GM21619 (cell line): ENCODE results near the gene LRRC8C.

Experiments used
- ATAC-seq: cut with Tn5 transposase; IDR thresholded peaks from one replicate; pipeline ENCODE4 v1.9.1; 2021; ENCODE audit not compliant: unreplicated experiment

LRRC8C gene

GRCh38 chr1:89633248-89633799, 404 bp downstream of the LRRC8C start:
- peak; percentile 45 for ATAC-seq

- ATAC-seq, result no peak
These were observed 1.1 kb downstream of the LRRC8C start for GRCh38 chr1:89633800-89634625.

GRCh38 chr1:89635825-89636815, 3.2 kb downstream of the LRRC8C start:
- no peak for ATAC-seq

DNA sequence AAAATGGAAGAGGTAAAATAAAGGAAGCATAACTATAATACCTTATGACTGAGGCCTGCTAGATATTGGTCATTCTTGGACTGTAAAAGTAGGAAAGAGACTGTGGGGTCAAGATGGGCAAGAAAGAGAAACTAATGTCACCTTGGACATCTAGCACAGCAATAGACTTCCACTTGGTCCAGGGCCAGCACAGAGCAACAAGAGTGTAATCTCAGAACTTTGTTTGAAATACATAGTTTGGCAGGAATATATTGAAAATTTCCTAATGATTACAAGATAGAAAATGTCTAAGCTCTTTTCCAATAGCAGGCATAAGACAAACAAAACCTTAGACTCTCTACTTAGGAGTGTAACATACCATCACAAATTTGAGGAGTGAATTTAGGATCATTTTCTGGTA, 4.6 kb downstream of the LRRC8C start:
- ATAC-seq, result no peak

DNA sequence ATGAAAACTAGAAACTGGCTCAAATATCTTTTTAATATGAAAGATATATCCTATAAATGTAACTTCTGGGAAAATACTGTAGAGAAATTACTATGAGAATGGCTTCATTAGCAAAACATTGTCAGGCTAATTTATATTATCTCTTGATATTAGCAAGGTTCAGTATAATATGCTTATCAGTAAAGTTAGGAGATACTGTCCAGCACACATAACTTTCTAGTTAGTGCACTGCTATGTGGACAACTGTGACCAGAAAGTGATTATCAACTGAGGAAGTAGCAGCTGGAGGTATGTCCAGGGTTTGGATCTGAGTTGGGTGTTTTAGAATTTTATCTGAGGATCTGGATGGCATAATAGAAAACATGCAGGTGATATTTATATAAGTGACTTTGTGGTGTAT, 7.5 kb downstream of the LRRC8C start:
- no peak for ATAC-seq

DNA sequence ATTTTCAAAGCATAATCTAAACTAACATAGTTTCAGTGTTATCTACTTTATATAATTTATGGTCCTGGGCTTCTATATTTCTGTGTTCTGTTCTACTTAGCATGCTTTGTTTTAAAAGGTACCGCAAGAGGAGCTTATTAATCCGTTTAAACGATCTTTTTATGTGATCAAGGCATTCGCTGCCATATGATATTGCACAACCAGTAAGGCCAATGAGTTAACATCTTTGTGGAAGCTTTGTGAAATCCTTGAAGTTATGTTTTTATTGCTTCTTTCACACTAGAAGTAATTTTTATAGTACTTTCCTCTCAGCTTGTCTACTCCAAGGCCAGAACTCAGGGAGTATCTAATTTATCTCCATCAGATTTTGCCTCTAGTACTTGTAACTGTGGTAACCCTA, 8.9 kb downstream of the LRRC8C start:
- ATAC-seq, result no peak

DNA sequence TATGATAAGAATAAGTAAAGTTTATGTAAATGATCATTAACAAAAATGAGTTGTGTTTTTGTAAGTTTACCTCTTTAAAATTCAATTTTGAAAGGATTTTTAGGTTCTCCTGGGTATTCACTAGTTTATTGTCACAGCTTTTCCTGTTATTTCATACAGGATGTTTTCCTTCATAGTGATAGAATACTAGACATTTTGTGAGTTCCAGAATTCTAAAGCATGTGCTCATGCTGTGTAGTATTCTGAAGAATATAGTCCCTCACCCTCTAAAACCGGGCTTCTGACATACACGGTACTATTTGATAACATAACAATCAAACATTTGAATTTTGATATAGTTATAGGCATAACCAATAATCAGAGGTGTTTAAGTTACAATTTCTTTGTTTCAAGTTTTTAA, 10.7 kb downstream of the LRRC8C start:
- no peak for ATAC-seq

DNA sequence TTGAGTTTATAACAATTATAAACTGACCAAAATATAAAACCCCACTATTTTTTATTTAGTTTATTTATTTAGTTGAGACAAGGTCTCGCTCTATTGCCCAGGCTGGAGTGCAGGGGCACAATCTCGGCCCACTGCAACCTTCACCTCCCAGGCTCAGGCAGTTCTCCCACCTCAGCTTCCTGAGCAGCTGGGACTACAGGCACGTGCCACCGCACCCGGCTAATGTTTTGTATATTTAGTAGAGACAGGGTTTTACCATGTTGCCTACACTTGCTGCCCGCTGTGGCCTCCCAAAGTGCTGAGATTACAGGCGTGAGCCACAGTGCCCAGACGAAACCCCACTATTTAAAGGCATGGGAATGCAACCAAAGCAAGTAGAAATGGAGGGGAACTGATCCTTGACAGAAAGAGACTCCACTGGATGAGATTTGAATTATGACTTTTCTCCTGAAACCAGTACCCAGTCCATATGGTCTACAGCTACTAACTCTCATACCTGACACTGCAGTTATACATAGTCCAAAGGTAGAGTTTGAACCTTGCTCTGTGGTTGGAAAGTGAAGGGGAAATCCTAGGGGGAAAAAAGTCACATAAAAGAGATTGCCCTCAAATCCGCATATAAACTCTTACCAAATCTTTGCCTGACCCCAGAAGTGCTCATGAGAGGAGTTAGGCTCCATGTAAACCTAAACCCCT, 11.3 kb downstream of the LRRC8C start:
- ATAC-seq, result no peak

- no peak for ATAC-seq
These were observed 13.3 kb downstream of the LRRC8C start for GRCh38 chr1:89646259-89646658.

- no peak for ATAC-seq
These were observed 16.9 kb downstream of the LRRC8C start for GRCh38 chr1:89649783-89650182.

GRCh38 chr1:89652373-89652772, 19.5 kb downstream of the LRRC8C start:
- no peak for ATAC-seq

- ATAC-seq, result no peak
These were observed 25.0 kb downstream of the LRRC8C start for GRCh38 chr1:89657886-89658285.

GRCh38 chr1:89659322-89660081, 26.6 kb downstream of the LRRC8C start:
- ATAC-seq, result no peak

- ATAC-seq, result no peak
These were observed 27.5 kb downstream of the LRRC8C start for GRCh38 chr1:89660224-89661061.

- no peak for ATAC-seq
These were observed 33.0 kb downstream of the LRRC8C start for GRCh38 chr1:89665941-89666340.

DNA sequence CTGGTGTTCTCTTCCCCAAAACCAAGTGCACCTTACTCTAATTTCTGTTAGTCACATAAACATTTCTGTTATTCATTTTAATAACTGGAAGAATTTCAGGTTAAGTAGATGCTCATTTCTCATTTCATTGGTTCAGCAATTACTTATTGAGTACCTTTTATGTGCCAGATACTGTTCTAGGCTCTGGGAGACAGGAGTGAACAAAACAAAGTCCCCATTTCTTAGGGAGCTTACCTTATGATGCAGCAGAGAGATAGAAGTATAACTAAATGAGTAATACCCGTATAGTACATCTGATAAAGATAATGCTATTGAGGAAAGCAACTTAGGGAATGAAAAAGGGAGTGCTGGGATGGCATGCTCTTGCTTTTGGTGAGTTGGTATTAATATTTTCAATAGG, 33.7 kb downstream of the LRRC8C start:
- ATAC-seq, result no peak

GRCh38 chr1:89667691-89668090, 34.8 kb downstream of the LRRC8C start:
- no peak for ATAC-seq

GRCh38 chr1:89668961-89669360, 36.0 kb downstream of the LRRC8C start:
- no peak for ATAC-seq

DNA sequence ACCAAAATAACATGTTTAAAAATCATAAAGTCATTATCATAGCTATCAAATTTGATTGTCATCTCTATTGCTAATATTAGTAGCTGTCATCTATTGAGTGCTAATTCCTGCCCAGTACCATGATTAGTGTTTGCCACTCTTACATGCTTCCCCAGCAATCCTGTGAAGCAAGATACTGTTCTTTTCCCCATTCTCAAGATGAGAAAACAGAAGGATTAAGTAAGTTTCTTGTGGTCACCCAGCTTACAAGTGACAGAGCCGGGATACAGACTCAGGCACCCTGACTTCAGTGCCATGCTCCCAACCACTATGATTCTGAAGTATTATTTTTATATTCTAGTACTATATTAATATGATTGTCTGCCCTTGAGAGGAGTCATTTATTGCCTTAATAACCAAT, 36.5 kb downstream of the LRRC8C start:
- ATAC-seq, result no peak
